DMS79 (cell line): Measurements from ENCODE around the gene GLRX5.

Source experiments
- DNase-seq: peaks from one replicate; lab custom pipeline; 2025; lab: John Stamatoyannopoulos, UW

Gene GLRX5

DNA sequence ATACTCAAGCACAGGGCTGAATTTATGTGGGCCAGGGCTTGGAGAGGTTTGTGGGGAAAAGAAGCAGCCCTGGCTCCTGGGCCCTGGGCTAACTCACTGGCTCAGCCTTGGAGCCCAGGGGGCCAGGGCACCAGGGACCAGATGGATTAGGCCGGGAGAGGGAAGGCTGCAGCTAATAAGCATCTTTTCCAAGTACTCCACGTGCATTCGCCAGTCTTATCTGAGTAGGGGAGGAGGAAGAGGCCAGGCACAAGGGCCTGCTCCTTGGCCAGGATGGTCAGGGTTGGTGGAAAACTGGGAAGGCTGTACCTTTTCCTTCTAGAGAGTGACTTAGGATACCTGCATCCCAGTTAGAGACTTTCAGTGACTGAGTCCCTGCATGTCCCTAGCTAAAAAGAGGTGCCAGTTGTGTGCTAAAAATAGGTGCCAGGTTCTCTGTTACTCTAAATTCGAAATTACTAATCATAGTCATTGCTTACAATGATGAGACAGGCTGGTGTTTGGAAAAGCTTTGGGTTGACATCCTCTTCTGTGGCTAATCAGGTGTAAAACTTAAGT, 1.3 kb downstream of the GLRX5 start:
- DNase-seq: no peak

DNA sequence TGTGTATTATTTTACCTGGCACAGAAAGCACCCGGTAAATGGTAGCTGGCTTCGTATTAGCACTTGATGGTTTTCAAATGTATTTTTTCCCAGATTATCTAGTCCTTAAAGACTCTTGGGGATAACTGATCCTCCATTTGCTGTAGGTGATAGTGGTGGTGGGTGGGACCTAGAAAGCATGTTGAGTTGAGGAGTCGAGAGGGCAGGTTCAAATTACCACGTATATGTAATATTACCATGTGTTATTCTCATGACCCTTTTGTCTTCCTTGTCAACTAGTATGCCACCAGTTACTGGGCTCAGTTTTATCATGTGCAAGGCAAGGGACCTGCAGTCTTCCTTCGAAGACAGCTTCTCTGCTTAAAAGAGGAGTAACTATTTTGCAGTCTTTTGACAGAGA, 1.8 kb downstream of the GLRX5 start:
- no peak for DNase-seq

DNA sequence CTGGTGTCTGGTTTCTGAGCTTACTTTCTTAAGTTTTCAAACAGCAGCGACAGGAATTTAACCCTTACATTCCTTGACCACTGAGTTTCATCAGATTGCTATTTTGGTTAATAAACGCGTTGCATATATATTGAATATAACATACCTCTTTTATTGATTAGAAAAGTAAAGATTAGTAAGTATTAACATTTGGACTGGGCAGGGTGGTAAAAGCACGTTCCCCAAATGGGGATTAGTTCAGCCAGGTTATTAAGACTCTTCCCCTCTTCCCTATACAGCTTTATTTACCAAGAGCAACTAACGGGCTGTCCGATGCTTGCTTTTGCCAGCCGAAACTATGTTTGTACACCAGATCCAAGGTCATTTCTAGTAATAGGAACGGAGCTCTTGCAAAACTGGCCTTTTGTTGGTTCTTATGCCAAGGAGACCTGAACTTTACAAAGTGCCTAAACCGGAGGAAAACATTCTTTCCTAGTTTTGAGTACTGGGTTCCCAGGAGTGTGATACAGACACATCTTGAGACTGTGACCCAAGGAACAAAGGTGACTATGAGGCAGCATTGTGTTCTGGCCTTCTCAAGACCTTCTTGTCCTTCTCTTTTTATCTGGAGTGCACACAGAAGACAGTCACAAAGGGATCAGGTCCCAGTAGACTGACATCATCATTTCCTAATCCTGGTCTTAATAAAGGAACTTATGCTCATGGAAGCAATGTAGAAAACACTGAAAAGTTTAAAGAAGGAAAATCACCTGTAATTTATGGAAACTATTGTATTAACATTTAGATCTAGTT, 2.6 kb downstream of the GLRX5 start:
- no peak for DNase-seq

DNA sequence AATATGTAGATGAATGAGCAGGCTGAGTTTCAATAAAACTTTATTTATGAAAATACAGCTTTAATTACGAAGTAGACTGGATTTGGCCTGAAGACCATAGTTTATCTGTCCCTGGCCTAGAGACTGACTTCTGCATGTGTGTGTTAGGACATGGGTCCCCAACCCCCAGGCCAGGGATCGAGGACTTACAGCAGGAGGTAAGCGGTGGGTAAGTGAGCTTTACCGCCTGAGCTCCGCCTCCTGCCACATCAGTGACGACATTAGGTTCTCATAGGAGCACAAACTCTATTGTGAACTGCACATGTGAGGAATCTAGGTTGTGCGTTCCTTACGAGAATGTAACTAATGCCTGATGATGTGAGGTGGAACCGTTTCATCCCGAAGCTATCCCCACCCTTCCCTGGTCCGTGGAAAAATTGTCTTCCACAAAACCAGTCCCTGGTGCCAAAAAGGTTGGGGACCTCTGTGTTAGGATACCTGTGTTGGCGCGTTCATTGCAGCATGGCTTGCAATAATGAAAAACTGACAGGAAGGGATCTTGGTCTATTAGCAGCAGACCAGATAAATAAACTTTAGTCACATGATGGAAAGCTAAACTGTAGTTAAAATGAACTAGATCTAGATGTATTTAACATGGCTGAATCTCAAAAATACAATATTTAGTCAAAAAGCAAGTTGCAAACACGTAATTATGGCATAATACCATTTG, 4.1 kb downstream of the GLRX5 start:
- DNase-seq: no peak

DNA sequence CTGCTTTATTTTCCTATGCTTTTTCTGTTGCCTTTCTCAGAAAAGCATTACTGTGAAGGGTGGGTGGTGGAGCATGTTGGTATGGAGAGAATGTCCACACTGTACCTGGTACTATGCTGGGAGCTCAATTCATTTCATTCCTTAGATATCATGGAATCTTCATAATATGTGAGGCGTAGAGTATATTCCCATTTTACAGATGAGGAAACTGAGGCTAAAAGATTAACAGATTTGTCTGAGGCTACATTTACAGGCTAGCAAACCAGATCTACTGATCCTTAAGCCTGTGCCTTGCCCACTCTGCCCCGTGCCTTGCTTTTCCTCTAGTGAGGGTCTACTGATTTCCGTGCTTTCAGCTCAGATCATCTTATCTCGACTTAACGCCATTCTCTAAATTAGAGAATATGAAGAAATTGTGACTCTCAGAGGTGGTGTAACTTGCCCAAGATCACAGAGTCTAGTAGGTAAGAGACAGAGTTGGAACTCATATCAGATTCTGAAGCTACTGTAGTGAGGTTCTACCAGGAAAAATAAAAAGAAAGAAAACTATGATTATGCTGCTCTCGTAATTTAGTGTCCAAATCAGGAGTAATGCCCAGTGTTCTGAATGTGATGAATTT, 5.5 kb downstream of the GLRX5 start:
- DNase-seq: no peak

DNA sequence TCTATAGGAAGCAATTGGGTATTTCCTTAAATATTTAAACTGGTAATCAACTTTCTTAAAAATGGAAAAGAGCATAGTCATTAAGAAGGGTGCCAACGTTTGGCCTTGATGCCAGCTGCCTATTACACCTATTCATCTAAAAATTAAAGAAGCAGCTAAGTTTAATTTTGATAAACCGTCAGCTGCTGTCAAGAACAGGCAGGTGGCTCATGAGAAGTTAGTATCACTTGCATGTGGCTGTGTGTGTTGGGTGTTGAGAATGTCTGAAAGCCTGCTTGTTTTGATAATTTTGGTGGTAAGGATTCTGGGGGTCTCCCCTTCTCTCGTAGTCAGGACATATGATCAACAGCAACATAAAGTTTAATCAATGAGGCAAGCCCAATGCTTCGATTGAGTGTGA, 6.5 kb downstream of the GLRX5 start:
- DNase-seq: no peak

DNA sequence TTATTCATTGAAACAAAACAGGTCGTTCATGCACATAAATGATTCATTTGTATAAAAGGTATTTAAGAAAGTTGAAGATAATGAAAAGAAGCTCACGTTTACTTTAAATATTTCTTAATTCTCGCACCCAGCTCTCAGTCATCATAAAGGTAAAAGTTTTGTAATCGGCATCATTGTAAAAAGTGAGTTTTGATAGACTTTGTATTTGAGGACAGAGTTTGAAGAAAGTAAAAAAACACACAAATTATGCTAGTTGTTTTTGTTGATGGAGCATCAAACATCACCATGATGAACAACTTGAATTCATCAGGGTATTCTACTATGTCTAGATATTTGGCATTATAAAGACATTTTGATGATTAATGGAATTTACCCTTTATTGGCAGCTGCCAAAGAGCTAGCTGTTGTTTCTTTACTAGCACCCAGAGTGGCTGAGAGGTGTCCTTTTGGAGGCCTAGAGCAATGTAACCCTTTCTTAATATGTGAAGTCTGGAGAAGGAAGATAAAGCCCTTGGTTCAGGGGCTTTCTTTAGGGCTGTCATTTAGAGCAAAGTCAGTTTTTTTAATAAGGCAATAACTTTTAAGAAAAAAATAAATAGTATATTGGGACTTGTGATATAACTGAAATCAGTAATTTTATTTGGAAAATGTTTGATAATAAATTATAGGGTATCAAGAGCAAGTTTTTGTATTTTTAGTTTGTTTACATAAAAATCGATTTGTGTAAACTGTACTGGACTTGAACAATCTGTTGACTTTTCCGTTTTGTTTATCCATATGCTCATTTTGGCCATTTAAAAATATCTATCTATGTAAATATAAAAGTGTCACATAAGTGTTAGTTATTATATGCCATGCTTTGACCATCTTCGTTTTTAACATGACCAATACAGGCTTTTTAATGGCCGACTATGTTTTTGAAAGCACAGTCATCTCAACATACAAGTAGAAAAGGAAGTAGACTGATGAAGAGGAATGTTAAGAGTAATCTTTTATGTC, 7.4 kb downstream of the GLRX5 start:
- DNase-seq: no peak

DNA sequence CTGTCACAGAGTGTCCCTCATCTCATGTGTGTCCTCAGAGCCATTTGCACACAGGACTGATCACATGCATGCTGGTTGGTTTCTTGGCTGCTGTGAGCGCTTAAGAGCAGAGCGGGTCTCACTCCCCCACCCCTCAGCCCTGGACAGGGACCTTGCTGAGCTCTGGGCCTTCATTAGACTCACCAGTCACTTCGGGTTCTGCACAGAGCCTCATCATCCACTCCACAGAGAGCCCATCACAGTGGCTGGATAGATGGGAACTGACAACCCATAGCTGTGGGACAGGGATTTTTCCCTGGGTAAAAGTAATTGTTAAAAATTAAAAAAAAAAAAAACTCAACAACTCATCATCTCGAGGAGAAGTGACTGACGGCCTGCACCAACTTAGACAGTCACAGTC, 8.2 kb downstream of the GLRX5 start:
- no peak for DNase-seq

DNA sequence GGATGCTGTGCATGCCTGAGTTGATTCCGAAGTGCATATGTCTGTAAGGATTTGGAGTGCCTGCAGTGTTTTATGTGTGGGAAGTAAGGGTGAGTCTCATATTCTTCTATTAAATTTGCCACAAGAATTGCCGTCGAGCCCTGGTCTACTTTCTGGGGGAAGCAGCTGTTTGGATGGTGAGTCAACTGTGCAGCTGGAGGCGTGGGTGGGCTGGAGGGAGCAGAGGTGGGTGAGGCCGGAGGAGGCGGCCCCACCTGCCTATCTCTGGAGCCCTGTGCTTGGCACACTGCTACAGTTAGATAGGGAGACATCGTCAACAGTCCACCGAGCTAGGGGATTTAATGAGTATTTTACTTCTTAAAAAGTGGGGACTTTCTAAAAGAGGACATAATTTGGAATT, 9.7 kb downstream of the GLRX5 start:
- DNase-seq: no peak

DNA sequence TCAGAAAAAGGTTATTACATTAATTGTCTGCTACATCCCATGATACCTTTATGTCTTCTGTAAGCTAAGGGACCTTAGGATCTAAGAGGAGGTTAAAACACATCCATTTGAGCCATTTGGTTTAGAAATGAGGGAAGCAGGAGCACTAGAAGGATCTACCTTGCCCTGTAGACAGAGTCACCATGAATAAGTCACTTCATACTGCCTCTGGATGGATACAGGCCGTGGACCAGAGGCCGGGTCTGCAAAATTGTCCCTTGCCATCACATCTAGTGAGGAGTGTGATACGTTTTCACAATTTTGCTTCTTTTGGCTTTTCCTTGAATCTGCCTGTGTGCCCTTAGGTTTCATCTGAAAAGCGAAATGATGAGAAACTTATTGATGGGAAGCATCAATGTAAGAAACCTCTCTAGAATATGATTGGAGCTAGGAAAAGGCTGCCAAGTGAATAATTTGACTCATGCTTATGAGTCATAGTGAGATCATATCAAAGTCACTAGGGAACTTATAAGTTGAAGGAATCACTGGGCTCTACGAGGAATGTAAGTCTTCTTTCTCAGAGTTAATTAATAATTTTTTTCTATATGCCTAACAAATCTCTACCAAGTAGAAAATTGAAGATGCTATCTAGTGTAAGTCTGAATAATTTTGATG, 10.8 kb downstream of the GLRX5 start:
- DNase-seq: no peak

DNA sequence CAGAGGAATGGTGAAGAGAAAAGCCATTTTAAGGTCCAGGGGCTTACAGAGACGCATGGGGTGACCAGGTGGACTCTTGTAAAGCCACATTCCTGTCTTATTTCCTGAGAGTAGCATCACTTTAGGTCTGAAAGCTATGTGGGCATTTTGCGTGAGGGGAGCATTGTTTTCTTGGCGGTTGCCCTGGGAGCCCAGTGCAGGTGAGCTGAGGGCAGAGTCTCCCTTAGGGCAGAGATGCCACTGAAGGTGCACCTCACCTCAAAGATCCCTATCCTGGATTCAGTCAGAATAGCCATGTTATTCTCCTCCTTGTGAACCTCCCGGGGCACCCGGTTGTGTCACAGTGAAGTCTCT, 12.4 kb downstream of the GLRX5 start:
- DNase-seq: no peak

DNA sequence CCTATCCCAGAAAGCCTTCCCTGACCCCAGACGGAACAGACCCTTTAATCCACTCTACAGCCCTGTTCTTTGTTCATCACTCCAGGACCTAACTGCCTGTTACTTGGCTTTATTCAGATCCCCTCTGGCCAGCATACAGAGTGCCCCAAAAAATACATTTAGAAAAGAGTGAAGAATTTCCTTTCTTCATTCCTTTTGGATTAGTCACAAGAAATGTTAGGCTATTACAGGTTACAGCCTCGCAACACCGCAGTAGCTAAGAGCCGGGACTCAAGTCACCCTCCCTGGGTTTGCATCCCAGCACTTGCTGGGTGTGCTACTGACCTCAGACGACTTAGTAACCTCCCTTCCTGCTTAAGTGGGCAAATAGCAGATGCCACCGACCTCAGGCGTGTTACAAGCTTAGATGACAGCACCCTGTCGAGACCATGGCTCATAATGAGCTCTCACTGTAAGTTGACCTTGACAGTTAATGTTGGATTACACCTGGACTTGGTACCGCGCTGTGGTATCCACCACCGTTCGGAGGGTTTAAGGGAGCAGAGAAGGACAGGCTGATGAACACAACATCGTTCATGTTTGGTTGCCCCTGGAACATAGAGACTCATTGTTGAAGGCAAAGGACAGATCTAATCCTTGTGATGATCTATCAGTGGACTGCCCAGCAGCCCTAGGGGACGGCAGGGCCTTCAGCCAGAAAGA, 12.9 kb downstream of the GLRX5 start:
- no peak for DNase-seq

DNA sequence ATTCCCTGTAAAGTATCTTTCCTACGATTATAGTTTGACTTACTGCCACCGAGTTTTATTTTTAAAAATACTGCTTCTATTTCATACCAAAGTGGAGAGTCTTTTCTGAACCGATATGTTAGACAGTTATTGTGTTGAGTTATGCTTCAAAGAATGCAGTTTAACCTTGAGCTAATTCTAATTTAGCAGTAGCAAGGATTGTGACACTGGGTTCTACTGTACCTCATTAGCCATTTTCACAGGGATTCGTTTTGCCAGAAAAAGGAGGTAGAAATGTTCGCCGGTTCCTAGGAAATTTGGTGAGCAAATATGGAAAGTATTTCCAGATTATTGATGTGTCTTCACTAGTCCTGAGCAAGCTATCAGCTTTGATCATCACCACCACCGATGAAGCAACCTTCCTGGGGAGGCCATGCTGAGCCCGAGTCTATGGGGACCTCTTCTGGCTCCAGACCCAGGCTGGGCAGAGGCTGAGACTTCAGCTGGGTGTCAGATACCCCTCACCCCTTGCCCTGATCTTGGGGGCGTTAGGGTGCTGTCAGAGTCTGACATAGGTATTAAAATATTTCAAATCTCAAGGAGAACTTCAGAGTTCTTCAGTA, 13.6 kb downstream of the GLRX5 start:
- DNase-seq: no peak

DNA sequence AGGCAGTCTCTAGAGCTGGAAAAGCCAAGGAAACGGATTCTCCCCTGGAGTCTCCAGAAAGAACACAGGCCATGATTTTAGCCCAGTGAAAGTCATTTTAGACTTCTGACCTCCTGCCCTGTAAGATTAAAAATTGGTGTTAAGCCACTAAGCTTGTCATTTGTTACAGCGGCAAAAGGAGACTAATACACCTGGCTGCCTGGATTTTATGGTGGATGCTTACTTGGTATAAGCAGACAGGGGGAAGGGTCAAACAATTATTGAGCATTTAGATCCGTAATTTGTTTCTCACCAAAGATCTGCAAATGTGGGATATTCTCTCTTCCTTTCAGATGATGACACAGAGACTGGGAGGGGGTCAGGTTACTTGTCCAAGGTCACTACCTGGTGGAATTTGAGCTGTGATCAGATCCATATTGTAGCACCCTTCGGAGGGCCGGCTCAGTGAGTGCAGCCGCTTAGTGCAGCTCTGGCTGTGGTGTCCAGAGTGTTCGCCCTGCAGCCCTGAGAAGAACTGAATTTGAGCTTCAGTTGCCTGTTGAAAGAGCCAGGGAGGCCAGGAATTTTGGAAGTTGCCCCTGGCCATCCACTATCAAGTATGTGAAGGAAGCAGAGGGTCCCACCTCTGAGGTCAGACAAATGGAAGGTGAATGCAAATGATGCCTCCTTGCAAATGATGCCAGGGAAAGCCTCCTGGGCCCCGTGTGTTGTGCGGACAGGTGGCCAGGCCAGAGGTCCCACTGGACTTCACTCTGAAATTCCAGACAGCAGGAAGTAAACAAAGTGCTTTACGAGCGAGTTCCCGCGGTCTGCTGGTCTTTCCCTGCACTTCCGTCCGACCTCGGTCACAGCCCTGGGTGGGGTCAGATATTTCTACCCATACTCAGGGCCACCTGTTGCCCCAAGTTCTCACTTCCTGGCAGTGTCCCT, 15.1 kb downstream of the GLRX5 start:
- no peak for DNase-seq

DNA sequence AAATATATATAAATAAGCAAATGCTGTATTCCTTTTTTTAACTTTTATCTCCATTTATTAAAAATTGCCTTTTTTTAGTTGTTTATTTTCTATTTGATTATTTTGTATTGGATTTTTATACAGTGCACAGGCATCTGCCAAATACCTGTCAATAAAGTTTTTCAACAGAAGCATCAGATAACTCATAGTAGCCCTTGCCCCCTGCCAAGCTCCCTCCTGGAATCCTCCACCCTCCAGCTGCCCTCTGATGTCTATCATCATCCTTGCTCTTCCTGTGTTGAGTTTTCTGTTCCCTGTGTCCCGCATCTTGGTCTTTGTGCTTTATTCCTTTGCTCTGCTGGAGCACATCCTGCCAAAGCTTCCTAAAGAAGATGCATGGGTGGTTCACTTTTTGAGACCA, 16.6 kb downstream of the GLRX5 start:
- no peak for DNase-seq

DNA sequence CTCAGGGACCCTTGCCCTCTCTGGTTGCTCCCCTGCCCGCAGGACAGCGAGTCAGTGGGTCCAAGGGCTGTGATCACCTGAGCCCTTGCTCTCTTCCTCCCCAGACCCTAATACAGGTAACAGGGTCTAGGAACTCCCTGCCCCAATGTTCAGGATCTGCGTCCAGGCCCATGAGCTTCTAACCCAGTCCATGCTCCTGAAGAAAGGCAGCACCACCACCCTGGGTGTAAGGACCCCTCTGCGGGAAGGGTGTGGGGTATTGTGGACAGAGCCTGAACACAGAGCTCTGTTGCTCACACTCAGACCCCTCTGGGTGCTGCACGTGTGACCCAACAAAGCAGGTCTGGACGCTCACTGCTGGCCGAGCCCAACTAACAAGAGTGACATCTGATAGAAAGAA, 18.3 kb downstream of the GLRX5 start:
- no peak for DNase-seq

DNA sequence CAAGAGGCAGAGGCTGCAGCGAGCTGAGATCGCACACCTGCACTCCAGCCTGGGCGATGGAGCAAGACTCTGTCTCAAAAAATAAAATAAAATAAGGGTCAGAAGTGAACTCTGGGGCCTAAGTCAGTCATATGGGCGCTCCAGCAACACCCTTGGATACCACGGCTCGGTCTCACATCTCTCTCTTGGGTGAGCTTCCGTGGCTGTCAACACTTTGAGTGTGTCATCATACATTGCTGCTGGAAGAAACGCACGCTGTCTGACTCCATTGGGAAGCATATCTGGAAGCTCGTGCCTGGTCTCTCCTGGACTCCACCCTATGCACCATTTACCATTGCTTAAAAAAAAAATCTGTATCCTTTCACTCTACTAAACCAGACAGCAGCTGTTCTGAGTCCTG, 20.2 kb downstream of the GLRX5 start:
- no peak for DNase-seq

DNA sequence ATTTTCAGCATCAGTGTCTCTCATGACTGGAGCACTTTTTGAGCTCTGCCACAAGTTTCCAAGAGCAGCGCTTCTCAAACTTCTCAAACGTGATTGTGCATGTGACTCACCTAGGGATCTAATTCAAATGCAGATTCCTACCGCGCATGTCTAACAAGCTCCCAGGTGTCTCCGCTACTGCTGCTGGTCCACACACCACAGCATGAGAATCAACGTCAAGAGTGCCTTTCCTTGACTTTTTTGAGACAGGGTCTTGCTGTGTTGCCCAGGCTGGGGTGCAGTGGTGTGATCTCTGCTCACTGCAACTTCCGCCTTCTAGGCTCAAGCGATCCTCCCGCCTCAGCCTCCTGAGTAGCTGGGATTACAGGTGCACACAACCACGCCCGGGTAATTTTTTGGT, 22.4 kb downstream of the GLRX5 start:
- no peak for DNase-seq

DNA sequence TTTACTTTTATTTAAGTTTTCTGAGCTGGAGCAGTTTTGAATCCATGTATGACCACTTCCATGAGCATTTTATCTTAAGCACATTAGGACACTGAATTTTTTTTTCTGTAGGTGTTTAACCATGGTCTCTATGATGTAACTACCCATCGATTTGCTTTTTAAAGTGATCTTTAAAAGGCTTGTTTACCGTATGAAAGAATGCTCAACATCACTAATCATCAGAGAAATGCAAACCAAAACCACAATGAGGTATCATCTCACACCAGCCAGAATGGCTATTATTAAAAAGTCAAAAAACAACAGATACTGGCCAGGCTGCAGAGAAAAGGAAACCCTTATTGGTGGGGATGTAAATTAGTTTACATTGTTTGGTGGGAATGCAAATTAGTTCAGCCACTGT, 23.0 kb downstream of the GLRX5 start:
- no peak for DNase-seq
